HL-60 (cell line): ENCODE measurements around the gene COL5A2.

Experiments used
- DNase-seq, 2 experiments: peaks; one replicate each; pipeline ENCODE4 v3.0.0-alpha.2; 2010 to 2020; ENCODE audit warnings: low read depth in 1 of 2, low spot score in 1 of 2
- H3K27ac ChIP-seq: fragments of 250-450 bp; sonication (Bioruptor Pico); replicated peaks from 2 replicates; pipeline ENCODE4 v1.5.1; 2020; ENCODE audit warnings: mild to moderate bottlenecking, moderate library complexity
- H3K27me3 ChIP-seq: fragments of 250-450 bp; sonication (Bioruptor Pico); 2 replicates; pipeline ENCODE4 v1.5.1; 2021; ENCODE audit warnings: mild to moderate bottlenecking, moderate library complexity; ENCODE audit not compliant: insufficient read depth, poor library complexity, severe bottlenecking
- H3K4me3 ChIP-seq: replicated peaks from 2 replicates; pipeline ENCODE4 v1.5.1; 2011; ENCODE audit warnings: mild to moderate bottlenecking, control low read depth, low read length; ENCODE audit not compliant: insufficient read depth
- CTCF ChIP-seq: IDR thresholded peaks from one replicate; pipeline ENCODE4 v1.5.1; 2011; ENCODE audit warnings: low read length, control low read depth, inconsistent platforms; ENCODE audit not compliant: insufficient read depth
- GABPA ChIP-seq: IDR thresholded peaks from 2 replicates; pipeline ENCODE4 v1.6.1; 2012; ENCODE audit warnings: low read depth
- POLR2AphosphoS5 ChIP-seq: IDR thresholded peaks from 2 replicates; pipeline ENCODE4 v1.6.1; 2012; ENCODE audit warnings: low read depth
- REST ChIP-seq: IDR thresholded peaks from 2 replicates; pipeline ENCODE4 v1.6.1; 2012; ENCODE audit warnings: low read depth; ENCODE audit not compliant: insufficient replicate concordance
- SPI1 ChIP-seq: IDR thresholded peaks from 2 replicates; pipeline ENCODE4 v1.6.1; 2012; ENCODE audit warnings: low read depth, mild to moderate bottlenecking, borderline replicate concordance

COL5A2 gene

DNA sequence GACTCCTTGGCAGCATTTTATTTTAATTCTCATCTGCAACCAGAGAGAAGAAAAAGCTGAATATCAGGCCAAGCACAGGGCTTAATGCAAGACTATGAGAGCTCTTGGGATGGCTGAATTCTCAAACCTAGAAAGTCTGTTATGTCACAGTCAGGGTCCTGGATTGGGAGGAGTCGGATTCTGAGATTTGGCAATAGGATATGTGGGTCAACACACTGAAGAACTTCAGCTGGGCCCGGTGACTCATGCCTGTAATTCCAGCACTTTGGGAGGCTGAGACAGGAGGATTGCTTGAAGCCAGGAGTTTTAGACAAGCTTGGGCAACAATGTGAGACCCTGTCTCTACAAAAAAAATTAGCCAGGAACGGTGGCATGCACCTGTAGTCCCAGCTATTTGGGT is 103.0 kb downstream of the COL5A2 start:
- H3K4me3 ChIP-seq: no peak overlapping the region
- no peak overlapping the region for H3K27ac ChIP-seq
- TF ChIP-seq SPI1: no peak
- no peak for TF ChIP-seq POLR2AphosphoS5
- DNase-seq: no peak
- H3K27me3 ChIP-seq: no peaks in the 10 kb centered on the region

GRCh38 chr2:189076120-189076519 is 103.4 kb downstream of the COL5A2 start:
- no peak for DNase-seq
- Histone ChIP-seq H3K27me3 (no peaks in the 10 kb centered on the region), H3K4me3 (no peak overlapping the region), H3K27ac (no peak overlapping the region)
- no peak for TF ChIP-seq POLR2AphosphoS5
- no peak for TF ChIP-seq CTCF
- TF ChIP-seq GABPA: no peak

DNA sequence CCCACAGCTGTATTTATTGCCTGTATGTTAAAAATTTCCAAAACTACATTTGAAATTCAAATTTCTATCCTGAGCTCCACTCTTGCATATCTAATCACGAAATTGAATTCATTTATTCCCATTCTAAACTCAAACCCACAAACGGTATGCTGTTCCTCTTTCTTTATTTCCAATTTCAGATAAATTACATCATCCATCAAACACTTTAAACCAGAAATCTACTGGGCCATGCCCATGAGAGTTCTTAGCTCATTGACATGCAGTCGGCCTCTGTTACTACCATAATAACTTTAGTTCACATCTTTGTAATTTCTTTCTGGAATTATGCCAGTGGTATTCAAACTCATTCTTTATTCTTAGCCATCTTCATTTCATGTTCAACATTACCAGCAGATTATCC is 105.1 kb downstream of the COL5A2 start:
- H3K4me3 ChIP-seq: no peak overlapping the region
- no peaks in the 10 kb centered on the region for H3K27me3 ChIP-seq
- TF ChIP-seq POLR2AphosphoS5 (no peak), CTCF (no peak), SPI1 (no peak), REST (no peak), GABPA (no peak)

GRCh38 chr2:189072036-189072435 is 107.5 kb downstream of the COL5A2 start:
- DNase-seq: no peak
- Histone ChIP-seq H3K27ac (no peak overlapping the region), H3K27me3 (no peaks in the 10 kb centered on the region), H3K4me3 (no peak overlapping the region)
- no peak for TF ChIP-seq CTCF
- TF ChIP-seq SPI1: no peak
- no peak for TF ChIP-seq POLR2AphosphoS5
- no peak for TF ChIP-seq REST
- TF ChIP-seq GABPA: no peak

More for the DNA sequence above, 105.1 kb downstream of the COL5A2 start:
- no peak overlapping the region for H3K27ac ChIP-seq
- no peak for DNase-seq
